ENCODE data around the gene CDA. TPM values are rescaled to one million over a fixed set of nuclear protein-coding genes. Genes with fewer than 3 reads are reported as not detected.

Gene CDA
- not detected in 2 replicates for total RNA-seq (2013; cell fraction: nucleolus; rRNA removed)
- total RNA-seq (2014; rRNA removed), result not detected in 2 replicates
- total RNA-seq (2014; rRNA removed; fragmentation: Illumina TruSeq; extraction: Trizol), result not detected in 2 replicates
- total RNA-seq (2021), result 0.21 TPM in 1 of 2 replicates, not detected in the other
- not detected for polyA plus RNA-seq (2011; ENCODE audit: low read depth)
- not detected in 2 replicates for polyA plus RNA-seq (2011; rRNA removed)
- not detected in 2 replicates for polyA plus RNA-seq (2011; cell fraction: cytosol; rRNA removed)
- polyA plus RNA-seq (2011; cell fraction: nucleus; rRNA removed), result not detected in 2 replicates
- not detected in 2 replicates for polyA plus RNA-seq (2012)
- polyA plus RNA-seq (2014; fragmentation: Illumina TruSeq; extraction: Trizol), result not detected in 2 replicates
- not detected for polyA plus RNA-seq (2014; fragmentation: Nextera tagmentation; extraction: Ambion mirVana)
- not detected in 2 replicates for polyA plus RNA-seq (2014; rRNA removed)
- polyA plus RNA-seq (2016; fragmentation: Nextera tagmentation; extraction: Ambion mirVana), result not detected
- polyA minus RNA-seq (2011; rRNA and poly(A)+ RNA removed), result not detected in 2 replicates
- polyA minus RNA-seq (2011; cell fraction: cytosol; rRNA and poly(A)+ RNA removed), result 1.6 TPM in 1 of 2 replicates, not detected in the other
- 0.36 TPM in 1 of 2 replicates, not detected in the other for polyA minus RNA-seq (2011; cell fraction: nucleus; rRNA and poly(A)+ RNA removed)
- Bru-seq, nascent RNA, result not detected
- percentile 3 among the genes with signal in this experiment for BruChase-seq, experiment 1, labeled RNA remaining after a 6-hour chase
- BruChase-seq, experiment 2, labeled RNA remaining after a 2-hour chase, result percentile 6 among the genes with signal in this experiment
- long read RNA-seq, experiment 1, result 0 reads
- long read RNA-seq, experiment 2, result 0 reads

DNA sequence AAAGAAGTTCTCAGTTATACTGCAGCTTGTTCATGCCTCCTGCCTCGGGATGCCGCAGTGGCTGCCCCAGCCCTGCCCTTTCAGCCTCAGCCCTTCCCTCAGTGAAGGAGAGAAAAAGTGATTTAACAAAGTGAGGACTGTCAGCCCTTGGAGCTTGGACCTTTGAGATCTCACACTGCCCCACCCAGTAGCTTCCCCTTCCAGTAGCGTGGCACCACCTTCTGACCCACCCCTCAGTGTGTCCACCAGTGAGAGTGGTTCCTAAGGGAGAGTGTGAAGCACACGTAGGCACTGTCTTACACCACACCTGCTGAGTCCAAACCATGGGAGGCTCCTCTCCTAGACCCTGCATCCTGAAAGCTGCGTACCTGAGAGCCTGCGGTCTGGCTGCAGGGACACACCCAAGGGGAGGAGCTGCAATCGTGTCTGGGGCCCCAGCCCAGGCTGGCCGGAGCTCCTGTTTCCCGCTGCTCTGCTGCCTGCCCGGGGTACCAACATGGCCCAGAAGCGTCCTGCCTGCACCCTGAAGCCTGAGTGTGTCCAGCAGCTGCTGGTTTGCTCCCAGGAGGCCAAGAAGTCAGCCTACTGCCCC is at the start of gene CDA:
Gene CDA, plus strand, starts transcription at position 464 of the 592 bp plus-strand sequence. Its CDS starts 33 bp downstream, at position 497.
- ChIA-PET RAD21 (ENCODE audit: unreplicated experiment) (no interaction called here), CTCF (no interaction called here), POLR2A (no interaction called here), SMC1A (ENCODE audit: uncharacterized antibody, unreplicated experiment) (no interaction called here)
- no peak within 1 kb of the TSS for H3K4me2 ChIP-seq (ENCODE audit: control insufficient read depth, insufficient read depth)
- H3K27me3 ChIP-seq (replicated peaks in 1 of 2; ENCODE audit: control insufficient read depth in 2 of 2, insufficient read depth in 2 of 2, low read length in 1 of 2), result peaks cover 5 to 8% of the 10 kb centered on the region in 2 experiments
- no peak within 1 kb of the TSS for H3K4me3 ChIP-seq
- intact Hi-C loops (cut with micrococcal nuclease; ENCODE audit: unreplicated experiment) (no loop called here), in situ Hi-C loops (cut with MboI) (no loop called here)
- H3K9ac ChIP-seq (ENCODE audit: control insufficient read depth, insufficient read depth, low read length), result no peak within 1 kb of the TSS
- no peaks in the 10 kb centered on the region for H3K79me2 ChIP-seq (ENCODE audit: control insufficient read depth, insufficient read depth, low read length)
- DNase-seq (ENCODE audit: low read depth, low spot score), result no peak
- H3K36me3 ChIP-seq (ENCODE audit: control insufficient read depth in 2 of 2, insufficient read depth in 2 of 2, low read length in 1 of 2), result no peaks in the 10 kb centered on the region
- no peaks in the 10 kb centered on the region for H3K4me1 ChIP-seq (ENCODE audit: control insufficient read depth, insufficient read depth, low read length)
- no peak within 1 kb of the TSS for H3K27ac ChIP-seq (ENCODE audit: control insufficient read depth, insufficient read depth)
- H4K20me1 ChIP-seq (ENCODE audit: control insufficient read depth, insufficient read depth), result no peaks in the 10 kb centered on the region
- WGBS (ENCODE audit: insufficient coverage, insufficient replicate concordance, low lambda C conversion rate, missing lambda C conversion rate), result 24% methylated on average over 11 of the region's 11 CpGs
- FAIRE-seq, result no peak
- TF ChIP-seq, protein P1, sequence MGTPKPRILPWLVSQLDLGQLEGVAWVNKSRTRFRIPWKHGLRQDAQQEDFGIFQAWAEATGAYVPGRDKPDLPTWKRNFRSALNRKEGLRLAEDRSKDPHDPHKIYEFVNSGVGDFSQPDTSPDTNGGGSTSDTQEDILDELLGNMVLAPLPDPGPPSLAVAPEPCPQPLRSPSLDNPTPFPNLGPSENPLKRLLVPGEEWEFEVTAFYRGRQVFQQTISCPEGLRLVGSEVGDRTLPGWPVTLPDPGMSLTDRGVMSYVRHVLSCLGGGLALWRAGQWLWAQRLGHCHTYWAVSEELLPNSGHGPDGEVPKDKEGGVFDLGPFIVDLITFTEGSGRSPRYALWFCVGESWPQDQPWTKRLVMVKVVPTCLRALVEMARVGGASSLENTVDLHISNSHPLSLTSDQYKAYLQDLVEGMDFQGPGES (IDR thresholded peaks at IDR 0.05), result no peak
- BruUV-seq (replicated peaks), result no TSS peak
- ATAC-seq, result no peak
- H2AFZ ChIP-seq (ENCODE audit: control insufficient read depth, low read depth, low read length), result no peak within 1 kb of the TSS
- no peaks in the 10 kb centered on the region for H3K9me3 ChIP-seq (replicated peaks; ENCODE audit: control insufficient read depth, insufficient read depth, low read length)

- ATAC-seq, result no peak
- TF ChIP-seq ZZZ3 (IDR thresholded peaks at IDR 0.05; ENCODE audit: control insufficient read depth, insufficient read length, low read depth) (no peak), HDAC6 (IDR thresholded peaks at IDR 0.05; ENCODE audit: unreplicated experiment) (no peak), BCL3 (IDR thresholded peaks at IDR 0.05; ENCODE audit: borderline replicate concordance, insufficient read depth, low read depth, low read length, poor library complexity, severe bottlenecking) (no peak), RAD51 (IDR thresholded peaks at IDR 0.05) (no peak), TCF3 (IDR thresholded peaks at IDR 0.05; ENCODE audit: borderline replicate concordance, insufficient read depth, low read depth, low read length) (no peak)
- TF ChIP-seq, protein P2, sequence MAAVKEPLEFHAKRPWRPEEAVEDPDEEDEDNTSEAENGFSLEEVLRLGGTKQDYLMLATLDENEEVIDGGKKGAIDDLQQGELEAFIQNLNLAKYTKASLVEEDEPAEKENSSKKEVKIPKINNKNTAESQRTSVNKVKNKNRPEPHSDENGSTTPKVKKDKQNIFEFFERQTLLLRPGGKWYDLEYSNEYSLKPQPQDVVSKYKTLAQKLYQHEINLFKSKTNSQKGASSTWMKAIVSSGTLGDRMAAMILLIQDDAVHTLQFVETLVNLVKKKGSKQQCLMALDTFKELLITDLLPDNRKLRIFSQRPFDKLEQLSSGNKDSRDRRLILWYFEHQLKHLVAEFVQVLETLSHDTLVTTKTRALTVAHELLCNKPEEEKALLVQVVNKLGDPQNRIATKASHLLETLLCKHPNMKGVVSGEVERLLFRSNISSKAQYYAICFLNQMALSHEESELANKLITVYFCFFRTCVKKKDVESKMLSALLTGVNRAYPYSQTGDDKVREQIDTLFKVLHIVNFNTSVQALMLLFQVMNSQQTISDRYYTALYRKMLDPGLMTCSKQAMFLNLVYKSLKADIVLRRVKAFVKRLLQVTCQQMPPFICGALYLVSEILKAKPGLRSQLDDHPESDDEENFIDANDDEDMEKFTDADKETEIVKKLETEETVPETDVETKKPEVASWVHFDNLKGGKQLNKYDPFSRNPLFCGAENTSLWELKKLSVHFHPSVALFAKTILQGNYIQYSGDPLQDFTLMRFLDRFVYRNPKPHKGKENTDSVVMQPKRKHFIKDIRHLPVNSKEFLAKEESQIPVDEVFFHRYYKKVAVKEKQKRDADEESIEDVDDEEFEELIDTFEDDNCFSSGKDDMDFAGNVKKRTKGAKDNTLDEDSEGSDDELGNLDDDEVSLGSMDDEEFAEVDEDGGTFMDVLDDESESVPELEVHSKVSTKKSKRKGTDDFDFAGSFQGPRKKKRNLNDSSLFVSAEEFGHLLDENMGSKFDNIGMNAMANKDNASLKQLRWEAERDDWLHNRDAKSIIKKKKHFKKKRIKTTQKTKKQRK (IDR thresholded peaks at IDR 0.05; ENCODE audit: low read depth, low read length), result no peak
Observed at GRCh38 chr1:20540281-20540680, 48.6 kb upstream of the CDA start.

More at GRCh38 chr1:20540281-20540680, 48.6 kb upstream of the CDA start:
- in situ Hi-C loops (cut with MboI), result no loop called here
- no peaks in the 10 kb centered on the region for H3K9me3 ChIP-seq (replicated peaks; ENCODE audit: control insufficient read depth, insufficient read depth, low read length)
- no peaks in the 10 kb centered on the region for H3K36me3 ChIP-seq (ENCODE audit: control insufficient read depth in 2 of 2, insufficient read depth in 2 of 2, low read length in 1 of 2)
- no peaks in the 10 kb centered on the region for H4K20me1 ChIP-seq (ENCODE audit: control insufficient read depth, insufficient read depth)
- CTCF ChIA-PET, result no interaction called here
- no peak overlapping the region for H3K9ac ChIP-seq (ENCODE audit: control insufficient read depth, insufficient read depth, low read length)
- SMC1A ChIA-PET (ENCODE audit: uncharacterized antibody, unreplicated experiment), result no interaction called here
- FAIRE-seq (no peak), DNase-seq (ENCODE audit: low read depth, low spot score) (no peak)
- POLR2A ChIA-PET, result no interaction called here
- H3K4me3 ChIP-seq, result no peak overlapping the region
- H3K27me3 ChIP-seq (replicated peaks in 1 of 2; ENCODE audit: control insufficient read depth in 2 of 2, insufficient read depth in 2 of 2, low read length in 1 of 2), result 0 out of 4 replicates have a peak, but pooled peaks cover 0 to 1% of the 10 kb centered on the region in 2 experiments
- H3K4me2 ChIP-seq (ENCODE audit: control insufficient read depth, insufficient read depth), result no peak overlapping the region
- no peaks in the 10 kb centered on the region for H3K79me2 ChIP-seq (ENCODE audit: control insufficient read depth, insufficient read depth, low read length)
- intact Hi-C loops (cut with micrococcal nuclease; ENCODE audit: unreplicated experiment), result no loop called here
- RAD21 ChIA-PET (ENCODE audit: unreplicated experiment), result no interaction called here
- no peak overlapping the region for H2AFZ ChIP-seq (ENCODE audit: control insufficient read depth, low read depth, low read length)
- no TSS peak for BruUV-seq (replicated peaks)
- no peaks in the 10 kb centered on the region for H3K4me1 ChIP-seq (ENCODE audit: control insufficient read depth, insufficient read depth, low read length)
- 22% methylated on average over 1 of the region's 1 CpG for WGBS (ENCODE audit: insufficient coverage, insufficient replicate concordance, low lambda C conversion rate, missing lambda C conversion rate)
- H3K27ac ChIP-seq (ENCODE audit: control insufficient read depth, insufficient read depth), result no peak overlapping the region
